ENCODE data around the gene SLC22A1. TPM values are rescaled to one million over a fixed set of nuclear protein-coding genes. Genes with fewer than 3 reads are reported as not detected.
A peak's percentile ranks its signal among the peaks of the same experiment; 100 is the strongest.

The SLC22A1 gene
- total and polyA plus RNA-seq, 10 of the 15 experiments (the other 5 are each of a cell fraction or from before 2014, with no cell fraction given), result 0.09 to 0.28 (median 0.15) TPM; not detected in 3

- WGBS (ENCODE audit: insufficient coverage, insufficient replicate concordance, low lambda C conversion rate, missing lambda C conversion rate), result 82% methylated on average over 13 of the region's 13 CpGs
- H3K27me3 ChIP-seq (replicated peaks in 1 of 2; ENCODE audit: control insufficient read depth in 2 of 2, insufficient read depth in 2 of 2, low read length in 1 of 2), result no peaks in the 10 kb centered on the region
- ChIA-PET CTCF (interaction anchor here (1.2 to 2.3 kb wide), 3 partner anchors 11 to 367 kb away, joined by 3 to 6 read pairs (median 6); no protein-coding TSS in a partner anchor), POLR2A (no interaction called here), SMC1A (ENCODE audit: uncharacterized antibody, unreplicated experiment) (interaction anchor here (1.5 kb wide), 1 partner anchor 50 kb away, joined by 3 read pairs; no protein-coding TSS in a partner anchor), RAD21 (ENCODE audit: unreplicated experiment) (no interaction called here)
- ATAC-seq, result no peak
- H3K4me1 ChIP-seq (ENCODE audit: control insufficient read depth, insufficient read depth, low read length), result no peaks in the 10 kb centered on the region
- no peak overlapping the region for H3K9ac ChIP-seq (ENCODE audit: control insufficient read depth, insufficient read depth, low read length)
- no peak overlapping the region for H3K4me3 ChIP-seq
- no peaks in the 10 kb centered on the region for H4K20me1 ChIP-seq (ENCODE audit: control insufficient read depth, insufficient read depth)
- no peaks in the 10 kb centered on the region for H3K79me2 ChIP-seq (ENCODE audit: control insufficient read depth, insufficient read depth, low read length)
- BruUV-seq (replicated peaks), result no TSS peak
- H3K9me3 ChIP-seq (replicated peaks; ENCODE audit: control insufficient read depth, insufficient read depth, low read length), result no peaks in the 10 kb centered on the region
- in situ Hi-C loops (cut with MboI), result no loop called here
- no peak overlapping the region for H3K27ac ChIP-seq (ENCODE audit: control insufficient read depth, insufficient read depth)
- peaks cover 21 to 31% of the 10 kb centered on the region in 2 experiments for H3K36me3 ChIP-seq (ENCODE audit: control insufficient read depth in 2 of 2, insufficient read depth in 2 of 2, low read length in 1 of 2)
- no peak for TF ChIP-seq PBX3 (IDR thresholded peaks at IDR 0.05; ENCODE audit: insufficient replicate concordance, low read depth, low read length)
- TF ChIP-seq CBFB (IDR thresholded peaks at IDR 0.05; ENCODE audit: low read depth), result no peak
- TF ChIP-seq, protein P1, sequence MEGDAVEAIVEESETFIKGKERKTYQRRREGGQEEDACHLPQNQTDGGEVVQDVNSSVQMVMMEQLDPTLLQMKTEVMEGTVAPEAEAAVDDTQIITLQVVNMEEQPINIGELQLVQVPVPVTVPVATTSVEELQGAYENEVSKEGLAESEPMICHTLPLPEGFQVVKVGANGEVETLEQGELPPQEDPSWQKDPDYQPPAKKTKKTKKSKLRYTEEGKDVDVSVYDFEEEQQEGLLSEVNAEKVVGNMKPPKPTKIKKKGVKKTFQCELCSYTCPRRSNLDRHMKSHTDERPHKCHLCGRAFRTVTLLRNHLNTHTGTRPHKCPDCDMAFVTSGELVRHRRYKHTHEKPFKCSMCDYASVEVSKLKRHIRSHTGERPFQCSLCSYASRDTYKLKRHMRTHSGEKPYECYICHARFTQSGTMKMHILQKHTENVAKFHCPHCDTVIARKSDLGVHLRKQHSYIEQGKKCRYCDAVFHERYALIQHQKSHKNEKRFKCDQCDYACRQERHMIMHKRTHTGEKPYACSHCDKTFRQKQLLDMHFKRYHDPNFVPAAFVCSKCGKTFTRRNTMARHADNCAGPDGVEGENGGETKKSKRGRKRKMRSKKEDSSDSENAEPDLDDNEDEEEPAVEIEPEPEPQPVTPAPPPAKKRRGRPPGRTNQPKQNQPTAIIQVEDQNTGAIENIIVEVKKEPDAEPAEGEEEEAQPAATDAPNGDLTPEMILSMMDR (IDR thresholded peaks at IDR 0.05 in 2 of 3, conservative IDR thresholded peaks at IDR 0.05 in 1 of 3; ENCODE audit: control insufficient read depth in 2 of 3, extremely low read depth in 1 of 3, insufficient read depth in 1 of 3, low read depth in 3 of 3, low read length in 3 of 3), result peak in 2 of 3 experiments; percentile 19 to 40; a peak in 3 of 6 replicates
- no peak for TF ChIP-seq MYB (IDR thresholded peaks at IDR 0.05; ENCODE audit: borderline replicate concordance, low read depth, low read length)
- no peak for TF ChIP-seq TCF3 (IDR thresholded peaks at IDR 0.05; ENCODE audit: borderline replicate concordance, insufficient read depth, low read depth, low read length)
- no peak overlapping the region for H2AFZ ChIP-seq (ENCODE audit: control insufficient read depth, low read depth, low read length)
- DNase-seq (ENCODE audit: low read depth, low spot score), result no peak
- no peak overlapping the region for H3K4me2 ChIP-seq (ENCODE audit: control insufficient read depth, insufficient read depth)
- FAIRE-seq, result no peak
- intact Hi-C loops (cut with micrococcal nuclease; ENCODE audit: unreplicated experiment), result no loop called here
These were observed 33.4 kb upstream of the SLC22A1 start for GRCh38 chr6:160088069-160088783.

Data from GM12878 (cell line).